ENCODE data around the gene KCNMA1.

KCNMA1 gene

GRCh38 chr10:77190291-77190690 lies 447.3 kb downstream of the KCNMA1 start:
- no peak for DNase-seq

DNA sequence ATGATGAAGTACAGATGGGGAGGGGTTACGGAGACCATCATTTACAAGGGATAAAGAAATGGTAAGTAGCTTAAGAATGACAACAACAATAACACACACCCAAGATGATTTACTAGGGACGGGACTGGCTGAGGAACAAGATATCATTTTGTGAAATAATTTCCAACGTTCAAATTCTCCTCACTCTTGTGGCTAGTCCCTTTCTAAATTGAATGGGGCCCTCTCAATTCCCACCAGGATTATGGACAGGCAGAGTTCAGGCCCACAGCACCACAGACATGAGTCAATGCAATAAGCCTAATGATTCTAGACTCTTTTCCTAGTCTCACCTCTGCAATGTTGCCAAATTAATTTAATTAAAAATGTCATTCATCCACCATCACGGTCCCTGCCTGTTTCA lies 448.1 kb downstream of the KCNMA1 start:
- no peak for DNase-seq

GRCh38 chr10:77189075-77189474 lies 448.5 kb downstream of the KCNMA1 start:
- DNase-seq: peak; percentile 1

DNA sequence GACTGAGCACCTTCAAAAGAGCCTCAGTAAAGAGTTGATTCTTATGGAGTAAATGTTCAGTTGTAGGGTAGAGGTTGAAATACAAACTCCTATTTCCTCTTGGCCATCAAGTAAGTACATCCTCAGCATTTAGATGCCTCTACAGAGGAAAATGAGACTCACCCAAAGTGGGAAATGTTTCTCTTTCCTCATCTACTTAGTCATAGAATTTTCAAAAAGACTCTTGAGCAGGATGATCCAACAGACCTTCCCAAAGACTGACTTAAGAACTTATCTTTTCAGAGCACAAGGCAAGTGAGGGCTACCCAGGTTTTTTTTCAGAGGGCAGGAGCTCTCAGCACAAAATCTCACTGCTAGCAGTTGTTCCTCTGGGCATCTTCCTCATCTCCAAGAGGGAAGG lies 449.1 kb downstream of the KCNMA1 start:
- DNase-seq: no peak

DNA sequence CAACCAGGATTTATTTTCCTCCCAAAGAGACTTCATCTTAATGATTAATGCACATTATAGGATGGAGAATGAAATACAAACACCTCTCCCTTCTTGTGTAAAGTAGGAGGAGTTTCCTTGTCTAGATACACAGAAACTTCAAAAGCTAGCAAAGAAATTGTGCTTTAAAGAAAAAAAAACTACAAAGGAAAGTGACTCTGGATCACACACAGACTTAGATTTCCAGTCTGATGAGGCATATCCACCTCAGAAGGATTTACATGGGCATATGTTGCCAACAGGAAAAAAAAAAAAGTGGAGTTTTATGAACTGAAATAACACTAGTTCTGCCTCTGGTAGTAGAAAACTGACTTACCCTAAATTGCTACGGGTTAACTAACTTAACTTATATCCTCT lies 449.6 kb downstream of the KCNMA1 start:
- DNase-seq: no peak

- DNase-seq: no peak
Measured at GRCh38 chr10:77187376-77187999, 450.1 kb downstream of the KCNMA1 start.

GRCh38 chr10:77186936-77187335 lies 450.7 kb downstream of the KCNMA1 start:
- DNase-seq: no peak

- no peak for DNase-seq
Measured at GRCh38 chr10:77185696-77186095, 451.9 kb downstream of the KCNMA1 start.

- no peak for DNase-seq
Measured at GRCh38 chr10:77182803-77183202, 454.8 kb downstream of the KCNMA1 start.

DNA sequence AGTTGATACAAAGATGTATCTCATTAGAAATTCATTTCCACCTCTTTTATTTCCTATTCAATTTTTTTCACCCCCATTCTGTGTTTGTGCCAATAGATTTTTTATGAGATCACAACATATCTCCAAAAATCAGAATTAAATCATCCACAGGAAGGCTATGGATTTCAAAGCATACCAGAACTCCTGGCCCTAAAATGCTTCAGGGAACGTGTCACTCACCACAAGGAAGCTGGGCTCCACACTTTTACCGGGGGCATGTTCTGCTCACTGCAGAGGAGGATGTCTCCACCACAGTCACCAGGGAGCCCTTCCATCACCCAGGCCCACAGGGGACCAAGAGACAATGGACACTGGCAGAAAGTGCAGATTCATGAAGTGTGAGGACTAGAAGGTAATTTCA lies 456.8 kb downstream of the KCNMA1 start:
- DNase-seq: no peak

- DNase-seq: no peak
Measured at GRCh38 chr10:77180104-77180503, 457.5 kb downstream of the KCNMA1 start.

DNA sequence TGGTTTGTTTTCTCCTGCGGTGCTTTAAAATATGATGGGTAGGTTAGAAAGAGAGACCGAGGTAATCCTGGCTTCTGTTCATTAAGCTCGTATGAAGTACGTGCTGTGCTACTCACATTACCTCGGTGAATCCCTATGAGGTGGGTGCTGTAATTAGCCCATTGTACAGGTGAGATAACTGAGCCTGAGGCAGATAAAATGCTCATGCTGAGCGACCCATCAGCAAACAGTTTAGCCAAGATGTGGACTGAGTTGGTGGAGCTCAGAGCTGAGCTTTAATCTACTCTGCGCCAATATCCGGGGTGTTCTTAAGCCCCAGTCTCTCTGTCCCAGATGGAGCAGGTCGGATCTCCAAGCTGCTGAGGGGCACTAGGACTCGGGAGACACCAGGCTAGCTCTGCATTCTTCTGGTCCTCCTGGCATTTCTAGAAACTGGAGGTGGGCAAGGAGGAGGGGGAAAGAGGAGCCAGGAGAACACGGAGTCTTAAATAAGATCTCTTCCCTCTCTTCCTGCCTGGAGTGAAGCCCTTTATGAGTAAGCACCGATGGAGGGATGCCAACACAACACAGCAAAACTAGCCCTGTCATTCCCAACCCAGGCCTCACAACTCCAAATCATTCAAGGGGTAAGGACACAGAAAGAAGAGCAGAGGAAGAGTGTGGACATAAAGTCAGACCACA lies 458.5 kb downstream of the KCNMA1 start:
- no peak for DNase-seq

- DNase-seq: no peak
Measured at GRCh38 chr10:77177589-77177988, 460.0 kb downstream of the KCNMA1 start.

DNA sequence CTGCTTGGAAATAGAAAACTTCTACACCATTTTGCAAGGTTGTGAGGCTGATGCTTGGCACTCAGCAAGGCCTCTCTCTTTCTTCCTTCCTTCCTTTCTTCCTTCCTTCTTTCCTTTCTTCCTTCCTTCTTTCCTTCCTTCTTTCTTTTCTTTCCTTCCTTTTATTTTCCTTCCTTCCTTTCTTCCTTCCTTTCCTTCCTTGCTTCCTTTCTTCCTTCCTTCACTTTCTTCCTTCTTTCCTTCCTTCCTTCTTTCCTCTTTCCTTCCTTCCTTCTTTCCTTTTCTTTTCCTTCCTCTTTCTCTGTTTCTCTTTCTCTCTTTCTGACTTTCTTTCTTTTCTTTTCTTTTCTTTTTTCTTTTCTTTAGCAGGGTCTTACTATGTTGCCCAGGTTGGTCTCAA lies 460.4 kb downstream of the KCNMA1 start:
- DNase-seq: no peak

DNA sequence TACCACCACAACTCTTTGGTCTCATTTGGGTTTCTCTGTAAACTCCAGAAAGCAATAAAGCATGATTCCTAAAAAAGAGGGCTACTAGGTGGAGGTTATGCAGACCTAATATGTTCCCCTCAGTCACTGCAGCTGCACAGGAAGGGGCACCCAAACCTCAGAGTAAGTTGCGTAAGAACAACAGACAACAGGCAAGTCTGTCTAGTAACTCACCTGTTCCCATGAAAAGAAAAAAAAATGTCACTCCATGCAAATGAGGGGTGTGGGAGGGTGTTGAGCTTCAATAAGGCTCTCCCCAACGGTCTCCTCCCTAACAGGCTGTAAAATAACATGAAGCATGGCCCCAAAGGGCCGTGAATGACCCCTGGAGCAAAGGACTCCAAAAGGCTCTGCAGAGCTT lies 461.4 kb downstream of the KCNMA1 start:
- no peak for DNase-seq

DNA sequence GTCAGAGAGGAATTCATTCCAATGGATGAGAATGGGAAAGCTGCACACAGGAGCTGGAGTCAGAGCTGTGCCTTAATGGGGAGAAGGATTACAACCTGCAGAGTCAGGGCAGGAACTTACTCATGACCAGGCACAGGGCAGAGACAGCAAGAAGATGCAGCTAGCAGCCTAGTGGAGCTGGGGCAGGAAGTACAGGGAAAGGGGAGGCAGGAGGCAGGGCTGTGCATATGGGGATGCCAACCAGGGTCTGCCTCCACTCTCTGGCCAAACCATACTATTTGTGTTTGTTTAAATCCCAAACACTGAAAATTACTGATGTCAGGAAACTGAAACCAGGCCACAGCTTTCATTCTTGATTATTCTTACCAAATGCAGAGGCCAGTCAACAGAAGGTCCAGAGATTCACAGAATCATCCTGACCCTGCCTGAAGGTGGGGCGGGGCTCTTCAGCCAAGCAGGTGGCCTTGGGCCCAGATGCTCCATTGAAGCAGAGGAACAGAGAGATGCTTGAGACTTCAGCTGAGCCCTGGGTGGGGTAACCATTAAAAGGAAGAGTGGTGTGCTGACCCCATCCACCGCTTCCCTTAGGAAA lies 461.9 kb downstream of the KCNMA1 start:
- no peak for DNase-seq

DNA sequence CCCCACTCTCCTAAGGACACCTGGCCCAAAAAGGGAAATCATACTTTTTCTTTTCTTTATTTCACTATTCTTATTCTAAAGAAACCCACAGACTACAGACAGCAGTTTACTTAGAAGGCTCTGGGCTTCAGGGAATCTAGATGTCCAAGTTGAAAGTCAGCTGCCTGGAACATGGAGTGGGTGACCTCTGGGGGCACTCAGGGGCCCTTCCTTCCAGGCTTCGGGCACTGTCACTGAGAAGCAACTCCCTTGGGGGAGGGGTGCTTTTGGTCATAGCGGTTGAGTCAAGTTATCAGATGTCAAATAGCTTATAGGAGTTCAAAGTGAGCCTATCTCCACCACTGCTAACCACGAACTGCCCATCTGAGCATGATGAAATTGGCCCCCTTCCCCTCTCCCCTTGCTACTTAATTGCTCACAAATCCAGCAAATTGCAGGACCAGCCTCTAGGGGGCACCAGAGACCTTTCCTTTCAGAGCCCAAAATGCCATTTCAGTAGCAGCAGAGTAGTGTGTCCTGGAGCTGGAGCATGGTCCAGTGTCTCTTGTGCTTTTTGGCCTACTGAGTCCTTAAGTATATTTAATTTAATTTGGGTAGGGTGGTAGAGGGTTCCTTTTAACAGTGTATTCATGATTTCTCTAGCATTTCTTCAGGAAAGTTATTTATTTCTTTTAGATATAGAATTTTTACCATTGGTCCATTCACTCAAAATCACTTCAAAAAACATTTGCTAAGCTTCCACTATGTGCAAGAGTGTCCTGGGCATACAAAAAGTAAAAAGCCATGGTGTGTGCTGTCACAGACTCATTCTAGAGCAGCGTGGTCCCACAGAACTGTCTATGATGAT lies 463.8 kb downstream of the KCNMA1 start:
- peak; percentile 42 for DNase-seq

DNA sequence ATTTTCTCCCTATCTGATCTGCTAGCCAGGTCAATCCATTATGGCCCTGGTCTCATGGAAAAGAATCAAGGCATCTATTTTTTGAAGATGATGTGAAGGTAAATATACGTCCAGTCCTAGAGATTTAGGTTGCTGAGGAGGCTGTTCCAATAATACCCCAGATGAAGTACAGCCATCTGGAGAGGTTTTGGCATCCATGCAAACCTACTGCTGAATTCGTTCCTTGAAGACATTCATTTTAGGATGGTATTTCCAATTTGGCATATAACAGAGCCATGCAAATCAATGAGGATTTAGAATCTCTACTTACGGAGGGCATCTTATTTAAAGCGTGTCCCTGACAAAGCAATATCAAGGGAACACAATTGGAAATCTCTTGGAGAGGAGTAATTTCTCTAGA lies 465.5 kb downstream of the KCNMA1 start:
- no peak for DNase-seq

DNA sequence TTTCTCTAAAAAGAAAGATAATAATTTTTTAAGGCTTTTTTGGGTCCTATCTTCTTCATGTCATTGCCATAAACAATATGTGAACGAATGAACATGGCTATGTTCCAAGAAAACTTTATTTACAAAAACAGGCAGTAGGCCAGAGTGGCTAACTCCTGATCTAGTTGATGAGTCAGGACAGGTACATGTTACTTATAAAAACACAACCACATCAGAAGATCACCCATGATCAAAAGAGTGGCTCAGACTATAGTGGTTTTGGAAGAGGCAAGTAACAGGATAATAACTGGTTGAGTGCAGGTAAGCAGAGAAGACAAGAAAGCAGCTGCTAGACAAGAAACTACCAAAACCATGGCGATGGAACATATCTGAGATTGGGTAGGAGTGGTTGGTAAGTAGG lies 468.7 kb downstream of the KCNMA1 start:
- DNase-seq: no peak

- DNase-seq: no peak
Measured at GRCh38 chr10:77168161-77168560, 469.4 kb downstream of the KCNMA1 start.

DNA sequence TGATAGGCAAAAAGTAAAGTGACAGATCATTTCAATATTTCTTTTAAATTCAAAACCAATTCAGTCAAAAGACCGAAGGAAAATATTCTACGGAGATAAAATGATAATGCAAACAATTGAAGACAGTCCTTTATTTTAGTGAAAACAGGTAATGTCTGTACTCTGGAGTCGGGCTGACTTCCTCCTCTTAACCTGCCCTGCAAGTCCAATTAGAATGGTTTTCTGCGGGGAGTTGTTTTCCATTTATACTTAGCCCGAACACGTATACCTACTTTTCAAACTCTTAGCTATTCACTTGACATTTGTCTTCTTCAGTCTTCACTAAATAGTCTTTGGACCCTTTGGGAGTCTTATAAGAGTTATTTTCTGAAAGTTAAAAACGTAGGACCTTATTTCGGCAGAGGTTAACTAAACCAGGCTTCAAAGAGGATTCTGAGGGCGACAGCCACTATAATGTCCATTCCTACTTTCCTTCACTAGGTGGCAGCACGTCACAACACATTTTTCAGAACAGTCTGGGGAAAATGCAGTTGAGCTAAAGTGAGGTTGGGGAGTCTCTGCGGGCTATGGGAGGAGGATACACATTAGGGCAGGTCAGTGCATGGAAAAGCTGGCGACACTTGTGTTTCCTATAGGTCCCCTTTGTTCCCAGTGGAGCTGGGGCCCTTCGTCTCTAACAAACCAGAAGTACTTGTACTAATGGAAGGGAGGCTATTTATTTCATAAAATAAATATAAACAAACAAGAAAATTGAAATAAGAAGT lies 472.0 kb downstream of the KCNMA1 start:
- DNase-seq: peak; percentile 38

GRCh38 chr10:77164616-77165311 lies 472.8 kb downstream of the KCNMA1 start:
- DNase-seq: no peak

Measured in NCI-H1105 (cell line).